ENCODE data around the gene SLC16A3.
"Not testable (repeated sequence)": the region's sequence is repeated elsewhere in the genome, so short reads cannot be mapped to it uniquely, and the experiment has no call there.

Gene SLC16A3

GRCh38 chr17:82228842-82229697 lies at the start of gene SLC16A3:
TSS of gene SLC16A3 (plus strand) at chr17:82229042. CDS start at chr17:82236009, 6,967 bp downstream.
- no peaks in the 10 kb centered on the region for H3K9me3 ChIP-seq (ENCODE audit: control insufficient read depth, insufficient read depth, low read length)
- no peaks in the 10 kb centered on the region for H3K36me3 ChIP-seq (ENCODE audit: control insufficient read depth, insufficient read depth, low read length)
- H3K9ac ChIP-seq (ENCODE audit: low read depth, low read length), result peak within 1 kb of the TSS; percentile 24
- H3K4me1 ChIP-seq (ENCODE audit: control insufficient read depth, insufficient read depth, low read length), result no peaks in the 10 kb centered on the region
- peaks cover 16% of the 10 kb centered on the region for H3K27me3 ChIP-seq (ENCODE audit: control insufficient read depth, insufficient read depth, low read length)
- H3K4me3 ChIP-seq (ENCODE audit: low read depth, low read length), result peak within 1 kb of the TSS; percentile 43

DNA sequence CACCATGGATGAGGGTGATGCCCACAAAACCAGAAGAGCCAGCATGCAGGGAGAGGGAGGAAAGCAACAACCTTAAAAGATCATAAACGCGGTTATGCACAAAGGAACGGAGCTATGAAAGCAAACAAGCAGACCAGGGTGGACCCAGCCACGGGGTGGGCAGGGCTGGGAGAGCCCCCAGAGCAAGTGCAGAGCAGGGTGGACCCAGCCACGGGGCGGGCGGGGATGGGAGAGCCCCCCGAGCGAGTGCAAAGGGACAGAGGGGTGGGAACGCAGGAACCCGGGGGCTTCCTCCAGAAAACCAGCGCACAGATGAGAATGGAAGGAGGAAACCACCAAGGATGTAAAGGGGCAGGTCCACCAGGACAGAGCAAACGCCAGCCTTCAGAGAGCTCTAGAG lies 49.4 kb upstream of the SLC16A3 start:
- H3K27me3 ChIP-seq (ENCODE audit: control insufficient read depth, insufficient read depth, low read length), result peaks cover 45% of the 10 kb centered on the region
- no peak overlapping the region for H3K4me3 ChIP-seq (ENCODE audit: low read depth, low read length)
- no peaks in the 10 kb centered on the region for H3K9me3 ChIP-seq (ENCODE audit: control insufficient read depth, insufficient read depth, low read length)
- H3K36me3 ChIP-seq (ENCODE audit: control insufficient read depth, insufficient read depth, low read length), result peaks cover 14% of the 10 kb centered on the region
- H3K9ac ChIP-seq (ENCODE audit: low read depth, low read length), result no peak overlapping the region
- peaks cover 7% of the 10 kb centered on the region for H3K4me1 ChIP-seq (ENCODE audit: control insufficient read depth, insufficient read depth, low read length)

GRCh38 chr17:82179946-82180475 lies 48.8 kb upstream of the SLC16A3 start:
- Histone ChIP-seq H3K4me3 (ENCODE audit: low read depth, low read length) (no peak overlapping the region), H3K9ac (ENCODE audit: low read depth, low read length) (no peak overlapping the region), H3K4me1 (ENCODE audit: control insufficient read depth, insufficient read depth, low read length) (peaks cover under 1% of the 10 kb centered on the region), H3K9me3 (ENCODE audit: control insufficient read depth, insufficient read depth, low read length) (no peaks in the 10 kb centered on the region), H3K36me3 (ENCODE audit: control insufficient read depth, insufficient read depth, low read length) (peaks cover 18% of the 10 kb centered on the region), H3K27me3 (ENCODE audit: control insufficient read depth, insufficient read depth, low read length) (peaks cover 40% of the 10 kb centered on the region)

GRCh38 chr17:82180776-82181528 lies 47.9 kb upstream of the SLC16A3 start:
- no peak overlapping the region for H3K9ac ChIP-seq (ENCODE audit: low read depth, low read length)
- peaks cover 21% of the 10 kb centered on the region for H3K36me3 ChIP-seq (ENCODE audit: control insufficient read depth, insufficient read depth, low read length)
- peaks cover 30% of the 10 kb centered on the region for H3K27me3 ChIP-seq (ENCODE audit: control insufficient read depth, insufficient read depth, low read length)
- H3K4me3 ChIP-seq (ENCODE audit: low read depth, low read length), result no peak overlapping the region
- no peaks in the 10 kb centered on the region for H3K9me3 ChIP-seq (ENCODE audit: control insufficient read depth, insufficient read depth, low read length)
- no peaks in the 10 kb centered on the region for H3K4me1 ChIP-seq (ENCODE audit: control insufficient read depth, insufficient read depth, low read length)

GRCh38 chr17:82184761-82185160 lies 44.1 kb upstream of the SLC16A3 start:
- Histone ChIP-seq H3K9me3 (ENCODE audit: control insufficient read depth, insufficient read depth, low read length) (no peaks in the 10 kb centered on the region), H3K4me1 (ENCODE audit: control insufficient read depth, insufficient read depth, low read length) (no peaks in the 10 kb centered on the region), H3K4me3 (ENCODE audit: low read depth, low read length) (no peak overlapping the region), H3K36me3 (ENCODE audit: control insufficient read depth, insufficient read depth, low read length) (peaks cover 21% of the 10 kb centered on the region), H3K9ac (ENCODE audit: low read depth, low read length) (no peak overlapping the region), H3K27me3 (ENCODE audit: control insufficient read depth, insufficient read depth, low read length) (peaks cover under 1% of the 10 kb centered on the region)

DNA sequence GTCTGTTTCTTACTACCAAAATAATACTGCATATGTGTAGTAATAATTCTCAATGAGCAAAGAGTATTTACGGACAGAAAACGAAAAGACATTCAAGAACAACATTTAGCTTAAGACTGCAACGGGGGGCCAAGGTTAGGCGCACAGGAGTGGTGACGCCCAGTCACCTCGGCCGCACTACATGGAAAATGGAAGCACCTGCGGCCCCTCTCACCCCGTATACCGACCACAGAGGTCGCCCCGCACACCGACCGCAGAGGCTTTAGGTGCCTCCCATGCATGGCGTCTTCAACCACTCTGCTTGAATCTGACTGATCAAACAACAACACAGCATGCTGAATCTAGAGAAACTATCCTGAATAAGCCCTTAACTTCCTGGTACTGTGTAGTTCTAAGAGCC lies 42.6 kb upstream of the SLC16A3 start:
- H3K36me3 ChIP-seq (ENCODE audit: control insufficient read depth, insufficient read depth, low read length), result peaks cover 17% of the 10 kb centered on the region
- no peaks in the 10 kb centered on the region for H3K9me3 ChIP-seq (ENCODE audit: control insufficient read depth, insufficient read depth, low read length)
- no peaks in the 10 kb centered on the region for H3K27me3 ChIP-seq (ENCODE audit: control insufficient read depth, insufficient read depth, low read length)
- no peak overlapping the region for H3K4me3 ChIP-seq (ENCODE audit: low read depth, low read length)
- H3K4me1 ChIP-seq (ENCODE audit: control insufficient read depth, insufficient read depth, low read length), result no peaks in the 10 kb centered on the region
- no peak overlapping the region for H3K9ac ChIP-seq (ENCODE audit: low read depth, low read length)

GRCh38 chr17:82187500-82187899 lies 41.3 kb upstream of the SLC16A3 start:
- no peaks in the 10 kb centered on the region for H3K4me1 ChIP-seq (ENCODE audit: control insufficient read depth, insufficient read depth, low read length)
- H3K27me3 ChIP-seq (ENCODE audit: control insufficient read depth, insufficient read depth, low read length), result no peaks in the 10 kb centered on the region
- no peak overlapping the region for H3K9ac ChIP-seq (ENCODE audit: low read depth, low read length)
- H3K9me3 ChIP-seq (ENCODE audit: control insufficient read depth, insufficient read depth, low read length), result no peaks in the 10 kb centered on the region
- no peak overlapping the region for H3K4me3 ChIP-seq (ENCODE audit: low read depth, low read length)
- H3K36me3 ChIP-seq (ENCODE audit: control insufficient read depth, insufficient read depth, low read length), result peaks cover 17% of the 10 kb centered on the region

DNA sequence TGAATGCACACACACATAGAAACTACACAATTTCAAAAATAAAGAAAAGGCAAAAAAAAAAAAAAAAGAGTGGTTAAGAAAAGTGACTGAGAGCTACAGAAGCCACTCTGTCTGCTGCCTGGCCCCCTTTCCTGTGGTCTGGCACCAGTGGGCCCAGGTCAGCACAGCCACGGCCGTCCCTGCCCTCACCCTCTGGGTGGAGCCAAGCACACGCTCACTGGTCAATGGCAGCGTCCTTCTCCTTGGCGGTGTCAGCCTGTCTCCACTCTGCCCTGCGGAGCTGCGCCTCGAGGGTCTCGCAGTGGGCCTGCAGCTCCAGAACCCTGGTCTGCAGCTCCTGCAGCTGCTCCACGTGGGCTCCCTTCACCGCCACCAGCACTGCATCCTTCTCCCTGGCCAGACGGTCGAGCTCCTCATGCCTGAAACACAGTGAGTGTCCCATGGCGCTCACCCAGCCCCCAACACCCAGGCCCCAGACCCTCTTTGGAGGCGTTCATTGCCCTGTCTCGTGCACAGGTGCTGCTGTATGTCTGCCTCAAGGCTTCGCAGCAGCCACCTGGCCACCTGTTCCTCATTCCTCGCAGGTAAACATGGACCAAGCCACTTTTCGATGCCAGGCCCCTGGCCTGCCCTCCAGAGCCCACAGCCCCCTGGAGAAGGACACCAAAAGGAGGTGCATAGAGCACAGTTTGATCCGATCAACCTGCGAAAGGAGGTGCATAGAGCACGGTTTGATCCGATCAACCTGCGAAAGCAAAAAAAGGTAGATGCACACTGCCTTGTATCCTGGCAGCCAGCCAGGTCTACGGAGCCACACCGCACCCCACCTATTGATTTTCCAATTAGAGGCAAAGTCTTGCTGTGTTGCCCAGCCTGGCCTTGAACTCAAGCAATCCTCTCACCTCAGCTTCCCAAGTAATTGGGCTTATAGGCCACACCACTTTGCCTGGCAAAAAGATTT lies 40.6 kb upstream of the SLC16A3 start:
- H3K4me3 ChIP-seq (ENCODE audit: low read depth, low read length), result no peak overlapping the region

DNA sequence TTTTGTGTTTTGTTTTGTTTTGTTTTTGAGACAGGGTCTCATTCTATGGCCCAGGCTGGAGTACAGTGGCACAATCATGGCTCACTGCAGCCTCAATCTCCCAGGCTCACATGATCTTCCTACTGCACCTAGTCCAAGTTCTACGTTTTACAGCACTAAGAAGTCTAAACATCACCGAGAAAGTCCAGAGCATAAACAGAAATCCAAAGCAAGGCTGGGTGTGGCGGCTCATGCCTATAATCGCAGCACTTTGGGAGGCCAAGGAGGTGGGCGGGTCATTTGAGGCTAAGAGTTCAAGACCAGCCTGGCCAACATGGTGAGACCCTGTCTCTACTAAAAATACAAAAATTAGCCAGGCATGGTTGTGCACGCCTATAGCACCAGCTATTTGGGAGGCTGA lies 35.8 kb upstream of the SLC16A3 start:
- H3K36me3 ChIP-seq (ENCODE audit: control insufficient read depth, insufficient read depth, low read length), result peaks cover 15% of the 10 kb centered on the region
- H3K27me3 ChIP-seq (ENCODE audit: control insufficient read depth, insufficient read depth, low read length); H3K9me3 ChIP-seq (ENCODE audit: control insufficient read depth, insufficient read depth, low read length); H3K4me1 ChIP-seq (ENCODE audit: control insufficient read depth, insufficient read depth, low read length); H3K4me3 ChIP-seq (ENCODE audit: low read depth, low read length); H3K9ac ChIP-seq (ENCODE audit: low read depth, low read length): not testable (repeated sequence)

More for the DNA sequence above, 40.6 kb upstream of the SLC16A3 start:
- H3K27me3 ChIP-seq (ENCODE audit: control insufficient read depth, insufficient read depth, low read length), result no peaks in the 10 kb centered on the region
- no peaks in the 10 kb centered on the region for H3K9me3 ChIP-seq (ENCODE audit: control insufficient read depth, insufficient read depth, low read length)
- peaks cover 17% of the 10 kb centered on the region for H3K36me3 ChIP-seq (ENCODE audit: control insufficient read depth, insufficient read depth, low read length)
- H3K4me1 ChIP-seq (ENCODE audit: control insufficient read depth, insufficient read depth, low read length), result no peaks in the 10 kb centered on the region
- no peak overlapping the region for H3K9ac ChIP-seq (ENCODE audit: low read depth, low read length)

DNA sequence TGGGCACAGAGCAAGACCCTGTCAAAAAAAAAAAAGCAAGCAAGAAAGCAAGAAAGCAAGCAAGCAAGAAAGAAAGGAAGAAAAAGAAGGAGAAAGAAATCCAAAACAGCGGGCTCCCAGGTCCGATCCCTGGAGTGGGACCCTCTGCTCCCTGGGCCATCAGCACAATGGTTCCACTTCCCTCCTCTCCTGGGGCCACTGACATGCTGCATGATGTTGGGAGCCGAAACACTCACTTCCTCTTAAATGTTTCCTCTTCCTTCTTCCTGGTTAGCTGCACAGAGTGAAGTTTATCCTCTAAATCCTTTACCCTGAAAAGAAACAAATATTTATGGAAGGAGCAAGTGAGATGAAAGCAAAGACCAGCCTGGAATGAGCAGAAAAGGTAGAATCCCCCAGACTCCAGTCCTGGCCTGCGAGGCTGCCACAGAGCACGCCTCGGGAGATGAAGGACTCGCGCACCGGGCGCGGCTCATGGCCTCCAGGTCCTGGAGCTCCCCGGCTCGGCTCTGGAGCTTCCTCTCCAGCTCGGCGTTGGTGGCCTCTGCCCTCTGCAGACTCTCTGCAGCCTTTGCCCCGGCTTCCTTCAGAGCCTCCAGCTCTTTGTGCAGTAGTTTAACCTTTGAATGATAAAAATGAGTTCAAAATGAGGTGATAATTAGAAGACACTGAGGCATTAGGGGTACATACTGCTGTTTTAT lies 35.2 kb upstream of the SLC16A3 start:
- H3K4me1 ChIP-seq (ENCODE audit: control insufficient read depth, insufficient read depth, low read length), result no peaks in the 10 kb centered on the region
- H3K4me3 ChIP-seq (ENCODE audit: low read depth, low read length), result no peak overlapping the region
- H3K27me3 ChIP-seq (ENCODE audit: control insufficient read depth, insufficient read depth, low read length), result no peaks in the 10 kb centered on the region
- H3K36me3 ChIP-seq (ENCODE audit: control insufficient read depth, insufficient read depth, low read length), result peaks cover 15% of the 10 kb centered on the region
- H3K9ac ChIP-seq (ENCODE audit: low read depth, low read length), result no peak overlapping the region
- no peaks in the 10 kb centered on the region for H3K9me3 ChIP-seq (ENCODE audit: control insufficient read depth, insufficient read depth, low read length)
